HepG2 (cell line): ENCODE results near the gene CAT. TPM values are rescaled to one million over a fixed set of nuclear protein-coding genes. Genes with fewer than 3 reads are reported as not detected.

Experiments
- ATAC-seq: fragments of 200-7000 bp; cut with Tn5 transposase; 3 replicates; pipeline ENCODE4 v1.9.1; 2020; ENCODE audit warnings: mild to moderate bottlenecking, moderate library complexity
- BruUV-seq: library from RNA; stranded (reverse); fragments of 400-500 nt; replicated peaks from 2 replicates; lab custom pipeline; 2021; lab: Mats Ljungman, UMichigan
- CTCF ChIA-PET: fragments of 300-600 bp; formaldehyde crosslinking; extraction: SDS; loops from one replicate; lab custom pipeline; 2021; ENCODE audit warnings: low total read pairs, inconsistent platforms, low intra/inter-chr PET ratio; lab: Yijun Ruan, JAX
- POLR2A ChIA-PET: fragments of 350-600 bp; sonication (Branson Sonifier 250); formaldehyde crosslinking; loops from one replicate; lab custom pipeline; 2020; ENCODE audit warnings: antibody characterized with exemption, inconsistent platforms; lab: Yijun Ruan, JAX
- DNase-seq: peaks from one replicate; pipeline ENCODE4 v3.0.0-alpha.2; 2015; ENCODE audit warnings: low spot score
- FAIRE-seq: peaks from 3 replicates; lab custom pipeline; 2011; peaks lifted over from hg19 to GRCh38; lab: Jason Lieb, UNC
- H2AFZ ChIP-seq: one replicate; pipeline ENCODE4 v1.6.1; 2011; ENCODE audit warnings: low read length, inconsistent platforms
- H3K27ac ChIP-seq: fragments of 300-600 bp; 3 replicates; pipeline ENCODE4 v1.8.0; 2011; ENCODE audit warnings: mixed run types, mild to moderate bottlenecking, mixed read lengths, low read length, inconsistent platforms; ENCODE audit not compliant: insufficient read depth; ENCODE audit errors: extremely low read length
- H3K27me3 ChIP-seq, 2 experiments: fragments of 200-600 bp in 1 of 2; 2 replicates in 1 of 2; 3 replicates in 1 of 2; pipeline versions ENCODE4 v1.6.0 to v1.8.0; 2011; ENCODE audit warnings: low read length in 2 of 2, mild to moderate bottlenecking in 2 of 2, moderate library complexity in 2 of 2, inconsistent platforms in 1 of 2; ENCODE audit not compliant: insufficient read depth in 2 of 2, control insufficient read depth in 1 of 2
- H3K36me3 ChIP-seq, 2 experiments: fragments of 200-600 bp in 1 of 2; replicated peaks in 1 of 2; 2 replicates in 1 of 2; 3 replicates in 1 of 2; pipeline versions ENCODE4 v1.5.1 to v1.8.0; 2011; ENCODE audit warnings: low read length in 2 of 2, inconsistent platforms in 1 of 2; ENCODE audit not compliant: insufficient read depth in 2 of 2, control insufficient read depth in 1 of 2
- H3K4me1 ChIP-seq: 2 replicates; pipeline ENCODE4 v1.5.1; 2012; ENCODE audit warnings: low read length, inconsistent platforms; ENCODE audit not compliant: insufficient read depth
- H3K4me2 ChIP-seq: 2 replicates; pipeline ENCODE4 v1.6.0; 2011; ENCODE audit warnings: low read depth, low read length, inconsistent platforms
- H3K4me3 ChIP-seq, 3 experiments: fragments of 200-600 bp in 1 of 3; sonication (generic), shearing (Covaris generic) in 1 of 3; replicated peaks in 1 of 3; 2 replicates each; pipeline ENCODE4 v1.5.1; 2011 to 2016; ENCODE audit warnings: low read length in 3 of 3, inconsistent platforms in 2 of 3, low read depth in 2 of 3, mild to moderate bottlenecking in 2 of 3, control low read depth in 1 of 3, mixed read lengths in 1 of 3; ENCODE audit not compliant: insufficient read depth in 1 of 3
- H3K79me2 ChIP-seq: one replicate; pipeline ENCODE4 v1.6.1; 2011; ENCODE audit warnings: low read length, inconsistent platforms; ENCODE audit not compliant: insufficient read depth
- H3K9ac ChIP-seq: 2 replicates; pipeline ENCODE4 v1.6.0; 2011; ENCODE audit warnings: mild to moderate bottlenecking, low read depth, low read length, inconsistent platforms; ENCODE audit not compliant: insufficient read depth
- H3K9me3 ChIP-seq: 2 replicates; pipeline ENCODE4 v1.5.1; 2012; ENCODE audit warnings: mild to moderate bottlenecking, low read length
- H4K20me1 ChIP-seq: 2 replicates; pipeline ENCODE4 v1.6.0; 2011; ENCODE audit warnings: inconsistent platforms, mild to moderate bottlenecking, low read length, moderate library complexity; ENCODE audit not compliant: insufficient read depth
- KMT2B ChIP-seq: IDR thresholded peaks from 2 replicates; pipeline ENCODE4 v1.6.1; 2016; ENCODE audit warnings: missing genetic modification reagents, missing compliant biosample characterization
- ZMYM3 ChIP-seq: sonication (generic); formaldehyde crosslinking; IDR thresholded peaks from 2 replicates; pipeline ENCODE4 v1.5.1; 2020; ENCODE audit warnings: mild to moderate bottlenecking, missing genetic modification reagents
- WGBS: methylation state at CpG from one replicate; pipeline ENCODE4 v1.1.6; 2017; ENCODE audit warnings: low lambda C conversion rate; 5-methylcytosine and 5-hydroxymethylcytosine counted together
- in situ Hi-C: cut with HindIII; loops from 2 replicates; pipeline ENCODE4 v1.10.0; 2017; ENCODE audit warnings: low pct_unique_long_range_greater_than_20kb; ENCODE audit not compliant: extremely low pct_ligation_motif_present
- intact Hi-C: fragments of 100-400 bp; cut with micrococcal nuclease; formaldehyde crosslinking; loops from one replicate; pipeline ENCODE4 v1.10.0; 2022; ENCODE audit not compliant: unreplicated experiment
- polyA plus RNA-seq, 8 experiments: library from polyadenylated mRNA; depleted of rRNA in 3 of 8; stranded (reverse) in 7 of 8; unstranded in 1 of 8; fragments of >200 nt; fragmentation: Illumina TruSeq in 4 of 8; extraction: Trizol in 4 of 8; gene quantifications; 2 replicates each; pipeline versions ENCODE4 v1.2.1 to v1.2.3, GENCODE V29; 2011 to 2016; ENCODE audit warnings: low read depth in 4 of 8, missing spikeins in 1 of 8, mixed read lengths in 1 of 8; ENCODE audit not compliant: insufficient read depth in 1 of 8
- total RNA-seq, 5 experiments: library from RNA; depleted of rRNA; stranded (reverse); fragments of >200 nt; fragmentation: Illumina TruSeq; extraction: Trizol; gene quantifications; 2 replicates each; pipeline ENCODE4 v1.2.3, GENCODE V29; 2016; ENCODE audit warnings: low read depth in 1 of 5
- TF ChIP-seq, protein P1 (sequence below): sonication (generic); formaldehyde crosslinking; IDR thresholded peaks from 2 replicates; pipeline ENCODE4 v1.4.0; 2020; ENCODE audit warnings: missing genetic modification reagents, mild to moderate bottlenecking, borderline replicate concordance
- TF ChIP-seq, protein P2 (sequence below): sonication (generic); formaldehyde crosslinking; IDR thresholded peaks from 2 replicates; pipeline ENCODE4 v1.5.1; 2020; ENCODE audit warnings: missing genetic modification reagents, mild to moderate bottlenecking, borderline replicate concordance

CAT gene
- total and polyA plus RNA-seq, 2 of the 13 experiments (the other 11 are each of a cell fraction or from before 2014, with no cell fraction given): 107 to 136 TPM

DNA sequence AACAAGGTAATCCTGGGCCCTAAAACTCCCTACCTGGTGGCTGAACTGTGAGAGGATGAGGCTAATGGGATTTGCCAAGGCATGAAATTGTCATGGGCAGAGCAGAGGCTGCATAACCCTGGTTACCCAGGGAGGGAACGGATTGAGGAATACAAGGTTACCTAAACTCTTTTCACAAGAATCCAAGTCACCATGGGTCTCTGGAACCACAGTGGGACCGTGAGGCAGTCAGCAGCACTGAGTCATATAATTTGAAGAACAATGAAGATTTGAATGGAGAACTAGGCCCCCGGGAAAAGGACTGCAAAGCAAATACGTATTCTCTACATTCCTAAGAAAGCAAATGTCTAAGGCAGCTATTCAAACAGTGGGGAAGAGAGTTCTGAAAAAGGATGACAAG, 19.8 kb downstream of the CAT start:
- DNase-seq (no peak), ATAC-seq (no peak), FAIRE-seq (no peak)
- Histone ChIP-seq H3K36me3 (peaks cover 16 to 67% of the 10 kb centered on the region in 2 experiments), H3K4me2 (no peak overlapping the region), H3K9ac (no peak overlapping the region), H2AFZ (no peak overlapping the region), H4K20me1 (no peaks in the 10 kb centered on the region), H3K27me3 (no peaks in the 10 kb centered on the region), H3K4me3 (no peak overlapping the region), H3K79me2 (peaks cover 3% of the 10 kb centered on the region), H3K4me1 (peaks cover 64% of the 10 kb centered on the region), H3K27ac (no peak overlapping the region), H3K9me3 (no peaks in the 10 kb centered on the region)
- WGBS: 95% methylated on average over 4 of the region's 4 CpGs
- in situ Hi-C loops: no loop called here
- no TSS peak for BruUV-seq
- intact Hi-C loops: no loop called here
- CTCF ChIA-PET: no interaction called here
- TF ChIP-seq ZMYM3 (CRISPR knock-in tag) (no peak), KMT2B (CRISPR knock-in tag) (no peak)
- TF ChIP-seq, protein P1, sequence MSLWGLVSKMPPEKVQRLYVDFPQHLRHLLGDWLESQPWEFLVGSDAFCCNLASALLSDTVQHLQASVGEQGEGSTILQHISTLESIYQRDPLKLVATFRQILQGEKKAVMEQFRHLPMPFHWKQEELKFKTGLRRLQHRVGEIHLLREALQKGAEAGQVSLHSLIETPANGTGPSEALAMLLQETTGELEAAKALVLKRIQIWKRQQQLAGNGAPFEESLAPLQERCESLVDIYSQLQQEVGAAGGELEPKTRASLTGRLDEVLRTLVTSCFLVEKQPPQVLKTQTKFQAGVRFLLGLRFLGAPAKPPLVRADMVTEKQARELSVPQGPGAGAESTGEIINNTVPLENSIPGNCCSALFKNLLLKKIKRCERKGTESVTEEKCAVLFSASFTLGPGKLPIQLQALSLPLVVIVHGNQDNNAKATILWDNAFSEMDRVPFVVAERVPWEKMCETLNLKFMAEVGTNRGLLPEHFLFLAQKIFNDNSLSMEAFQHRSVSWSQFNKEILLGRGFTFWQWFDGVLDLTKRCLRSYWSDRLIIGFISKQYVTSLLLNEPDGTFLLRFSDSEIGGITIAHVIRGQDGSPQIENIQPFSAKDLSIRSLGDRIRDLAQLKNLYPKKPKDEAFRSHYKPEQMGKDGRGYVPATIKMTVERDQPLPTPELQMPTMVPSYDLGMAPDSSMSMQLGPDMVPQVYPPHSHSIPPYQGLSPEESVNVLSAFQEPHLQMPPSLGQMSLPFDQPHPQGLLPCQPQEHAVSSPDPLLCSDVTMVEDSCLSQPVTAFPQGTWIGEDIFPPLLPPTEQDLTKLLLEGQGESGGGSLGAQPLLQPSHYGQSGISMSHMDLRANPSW: no peak
- TF ChIP-seq, protein P2, sequence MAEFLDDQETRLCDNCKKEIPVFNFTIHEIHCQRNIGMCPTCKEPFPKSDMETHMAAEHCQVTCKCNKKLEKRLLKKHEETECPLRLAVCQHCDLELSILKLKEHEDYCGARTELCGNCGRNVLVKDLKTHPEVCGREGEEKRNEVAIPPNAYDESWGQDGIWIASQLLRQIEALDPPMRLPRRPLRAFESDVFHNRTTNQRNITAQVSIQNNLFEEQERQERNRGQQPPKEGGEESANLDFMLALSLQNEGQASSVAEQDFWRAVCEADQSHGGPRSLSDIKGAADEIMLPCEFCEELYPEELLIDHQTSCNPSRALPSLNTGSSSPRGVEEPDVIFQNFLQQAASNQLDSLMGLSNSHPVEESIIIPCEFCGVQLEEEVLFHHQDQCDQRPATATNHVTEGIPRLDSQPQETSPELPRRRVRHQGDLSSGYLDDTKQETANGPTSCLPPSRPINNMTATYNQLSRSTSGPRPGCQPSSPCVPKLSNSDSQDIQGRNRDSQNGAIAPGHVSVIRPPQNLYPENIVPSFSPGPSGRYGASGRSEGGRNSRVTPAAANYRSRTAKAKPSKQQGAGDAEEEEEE (CRISPR knock-in tag): no peak
- POLR2A ChIA-PET: interaction anchor here (1.7 kb wide), 1 partner anchor 94 kb away, joined by 5 read pairs; no protein-coding TSS in a partner anchor
